HL-60 (cell line): ENCODE measurements around the gene DHX38.

Experiments
- DNase-seq, 2 experiments: peaks; one replicate each; pipeline ENCODE4 v3.0.0-alpha.2; 2010 to 2020; ENCODE audit warnings: low read depth in 1 of 2, low spot score in 1 of 2
- H3K27ac ChIP-seq: fragments of 250-450 bp; sonication (Bioruptor Pico); replicated peaks from 2 replicates; pipeline ENCODE4 v1.5.1; 2020; ENCODE audit warnings: mild to moderate bottlenecking, moderate library complexity
- H3K27me3 ChIP-seq: fragments of 250-450 bp; sonication (Bioruptor Pico); 2 replicates; pipeline ENCODE4 v1.5.1; 2021; ENCODE audit warnings: mild to moderate bottlenecking, moderate library complexity; ENCODE audit not compliant: insufficient read depth, poor library complexity, severe bottlenecking
- H3K4me3 ChIP-seq: replicated peaks from 2 replicates; pipeline ENCODE4 v1.5.1; 2011; ENCODE audit warnings: mild to moderate bottlenecking, control low read depth, low read length; ENCODE audit not compliant: insufficient read depth
- CTCF ChIP-seq: IDR thresholded peaks from one replicate; pipeline ENCODE4 v1.5.1; 2011; ENCODE audit warnings: low read length, control low read depth, inconsistent platforms; ENCODE audit not compliant: insufficient read depth
- GABPA ChIP-seq: IDR thresholded peaks from 2 replicates; pipeline ENCODE4 v1.6.1; 2012; ENCODE audit warnings: low read depth
- POLR2AphosphoS5 ChIP-seq: IDR thresholded peaks from 2 replicates; pipeline ENCODE4 v1.6.1; 2012; ENCODE audit warnings: low read depth
- REST ChIP-seq: IDR thresholded peaks from 2 replicates; pipeline ENCODE4 v1.6.1; 2012; ENCODE audit warnings: low read depth; ENCODE audit not compliant: insufficient replicate concordance
- SPI1 ChIP-seq: IDR thresholded peaks from 2 replicates; pipeline ENCODE4 v1.6.1; 2012; ENCODE audit warnings: low read depth, mild to moderate bottlenecking, borderline replicate concordance
- long read RNA-seq: library from polyadenylated mRNA; unstranded; transcript quantifications from one replicate; pipeline ENCODE4 v2.0.0, GENCODE V29; 2020

The DHX38 gene
- long read RNA-seq, full-length matches to known transcripts: 57 of 113 reads
- long read RNA-seq, partial matches to known transcripts: 28 of 113 reads
- long read RNA-seq, other reads (novel, unspliced or antisense): 28 of 113 reads

- TF ChIP-seq CTCF (no peak), REST (peak; percentile 50), GABPA (peak; percentile 94), POLR2AphosphoS5 (peak; percentile 59; the same call in 1 of the 2 replicates), SPI1 (peak; percentile 77)
- peak; percentile 97 to 98 for DNase-seq
- Histone ChIP-seq H3K27me3 (no peaks in the 10 kb centered on the region), H3K27ac (peak within 1 kb of the TSS; percentile 85), H3K4me3 (peak within 1 kb of the TSS; percentile 100)
Observed at GRCh38 chr16:72093448-72094265, at the start of gene DHX38, which contains the start of gene TXNL4B. DHX38 (plus strand) TSS chr16:72093847; CDS start chr16:72096158, 2,311 bp downstream. TXNL4B (minus strand) TSS chr16:72093620; CDS start chr16:72090749, 2,871 bp downstream.

GRCh38 chr16:72044296-72044695, 49.4 kb upstream of the DHX38 start:
- no peak for DNase-seq
- TF ChIP-seq SPI1 (no peak), POLR2AphosphoS5 (no peak), GABPA (no peak), CTCF (no peak), REST (no peak)
- Histone ChIP-seq H3K4me3 (no peak overlapping the region), H3K27me3 (no peaks in the 10 kb centered on the region), H3K27ac (peak overlapping the region; percentile 9; the same call in 1 of the 2 replicates)

GRCh38 chr16:72044825-72045359, 48.8 kb upstream of the DHX38 start:
- TF ChIP-seq CTCF (no peak), GABPA (no peak), REST (no peak), SPI1 (no peak), POLR2AphosphoS5 (no peak)
- H3K4me3 ChIP-seq: no peak overlapping the region
- DNase-seq: no peak
- peak overlapping the region; percentile 9; the same call in 1 of the 2 replicates for H3K27ac ChIP-seq
- H3K27me3 ChIP-seq: no peaks in the 10 kb centered on the region
